Hepatocyte (in vitro differentiated cells): ENCODE data around the gene CFAP53.

Source experiments
- CTCF ChIP-seq: fragments of 200-600 bp; sonication (generic); IDR thresholded peaks from 2 replicates; pipeline ENCODE4 v1.5.1; 2016; ENCODE audit warnings: antibody characterized with exemption, mild to moderate bottlenecking; ENCODE audit not compliant: poor library complexity
- EZH2 ChIP-seq: fragments of 200-600 bp; sonication (generic); IDR thresholded peaks from 2 replicates; pipeline ENCODE4 v1.6.1; 2016; ENCODE audit warnings: antibody characterized with exemption, mild to moderate bottlenecking, borderline replicate concordance
- EZH2phosphoT487 ChIP-seq: fragments of 200-600 bp; sonication (generic); IDR thresholded peaks from one replicate; pipeline ENCODE4 v1.6.1; 2018; ENCODE audit warnings: antibody characterized with exemption, mild to moderate bottlenecking, low read depth, moderate library complexity; ENCODE audit not compliant: unreplicated experiment, severe bottlenecking

- TF ChIP-seq CTCF (no peak), EZH2phosphoT487 (no peak), EZH2 (no peak)
Measured at GRCh38 chr18:50298443-50299284, 32.4 kb upstream of the CFAP53 start.
